Esophagus muscularis mucosa (tissue), 4 donors: ENCODE data around the gene HSP90AA1.

Experiments used
- CTCF ChIP-seq, 3 experiments: fragments of 200-600 bp in 2 of 3; fragments of 450-650 bp in 1 of 3; sonication (generic) in 2 of 3; IDR thresholded peaks; one replicate each; pipeline ENCODE4 v1.5.1; 2017 to 2019; ENCODE audit warnings: antibody characterized with exemption in 3 of 3, mild to moderate bottlenecking in 2 of 3, moderate library complexity in 1 of 3
- EP300 ChIP-seq: sonication (generic); formaldehyde crosslinking; IDR thresholded peaks from one replicate; pipeline ENCODE4 v1.6.1; 2017; ENCODE audit warnings: antibody characterized with exemption
- POLR2A ChIP-seq: fragments of 450-650 bp; IDR thresholded peaks from one replicate; pipeline ENCODE4 v1.6.1; 2017; ENCODE audit warnings: antibody characterized with exemption, moderate library complexity, mild to moderate bottlenecking, low read depth
- POLR2AphosphoS5 ChIP-seq, 2 donors: sonication (generic); formaldehyde crosslinking; IDR thresholded peaks; one replicate each; pipeline ENCODE4 v1.6.1; 2017; ENCODE audit warnings: antibody characterized with exemption in 2 of 2

DNA sequence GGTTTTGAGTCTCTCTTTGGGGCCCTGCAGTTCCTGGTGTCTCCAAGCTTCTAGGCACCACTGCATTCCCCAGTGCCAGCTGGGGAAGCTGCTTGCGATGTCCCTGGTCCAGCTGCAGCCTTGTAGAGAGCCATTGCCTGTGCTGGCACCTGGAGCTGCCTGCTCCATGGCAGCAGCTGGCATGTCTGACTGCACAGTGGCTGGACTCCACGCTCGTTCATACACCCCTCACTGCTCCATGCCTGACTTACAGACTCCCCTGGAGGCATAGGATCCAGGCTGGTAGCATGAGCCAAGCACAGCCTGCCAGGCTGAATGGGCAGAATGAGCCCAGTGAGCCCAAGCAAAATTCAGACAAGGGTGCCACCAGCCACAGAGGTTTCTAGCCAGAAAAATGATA lies 31.0 kb upstream of the HSP90AA1 start:
- TF ChIP-seq POLR2A = no peak
- TF ChIP-seq CTCF (IDR thresholded peaks at IDR 0.05) = no peak
- TF ChIP-seq POLR2AphosphoS5 (IDR thresholded peaks at IDR 0.05) = no peak
- TF ChIP-seq EP300 = no peak
